Aorta (tissue), 5 donors: Measurements from ENCODE around the gene PDCD1. TPM values are rescaled to one million over a fixed set of nuclear protein-coding genes. Genes with fewer than 3 reads are reported as not detected.
"Not testable (repeated sequence)": the region's sequence is repeated elsewhere in the genome, so short reads cannot be mapped to it uniquely, and the experiment has no call there.

ENCODE experiments used
- ATAC-seq: fragments of 200-7000 bp; cut with Tn5 transposase; one replicate; pipeline ENCODE4 v1.9.1; 2022; ENCODE audit warnings: moderate library complexity; ENCODE audit not compliant: low FRiP score
- DNase-seq, 2 donors: peaks; one replicate each; pipeline ENCODE4 v3.0.0-alpha.2; 2020
- H3K27ac ChIP-seq, 2 donors: one replicate each; pipeline ENCODE4 v1.5.1; 2013; ENCODE audit warnings: low read length in 2 of 2, mild to moderate bottlenecking in 2 of 2, moderate library complexity in 2 of 2, control low read depth in 1 of 2, inconsistent platforms in 1 of 2, low read depth in 1 of 2
- H3K27me3 ChIP-seq, 2 donors: one replicate each; pipeline ENCODE4 v1.6.1; 2013; ENCODE audit warnings: control low read depth in 1 of 2, low read length in 1 of 2, mild to moderate bottlenecking in 1 of 2, moderate library complexity in 1 of 2; ENCODE audit not compliant: insufficient read depth in 2 of 2, control insufficient read depth in 1 of 2
- H3K36me3 ChIP-seq, 2 donors: one replicate each; pipeline ENCODE4 v1.6.1; 2013; ENCODE audit warnings: control low read depth in 1 of 2, low read length in 1 of 2, mild to moderate bottlenecking in 1 of 2; ENCODE audit not compliant: insufficient read depth in 2 of 2, control insufficient read depth in 1 of 2
- H3K4me1 ChIP-seq, 2 donors: one replicate each; pipeline ENCODE4 v1.6.1; 2013; ENCODE audit warnings: low read length in 2 of 2, control low read depth in 1 of 2, mild to moderate bottlenecking in 1 of 2, moderate library complexity in 1 of 2; ENCODE audit not compliant: insufficient read depth in 2 of 2, control insufficient read depth in 1 of 2
- H3K4me3 ChIP-seq, 2 donors: one replicate each; pipeline ENCODE4 v1.5.1; 2013; ENCODE audit warnings: low read length in 2 of 2, control low read depth in 1 of 2, mild to moderate bottlenecking in 1 of 2
- H3K9me3 ChIP-seq: one replicate; pipeline ENCODE4 v1.6.1; 2013; ENCODE audit warnings: mild to moderate bottlenecking, low read length; ENCODE audit not compliant: control insufficient read depth
- WGBS, 2 donors: extraction: QIAGEN DNeasy Blood & Tissue Kit; methylation state at CpG; one replicate each; pipeline ENCODE4 v1.1.7; 2013; 5-methylcytosine and 5-hydroxymethylcytosine counted together
- intact Hi-C, 2 donors: fragments of 100-400 bp; cut with DNase I; formaldehyde crosslinking; loops; one replicate each; pipeline versions ENCODE4 v1.14.2 to v1.15.0; 2022
- polyA plus RNA-seq, 2 donors: library from polyadenylated mRNA; stranded (reverse); fragments of 200-250 nt; gene quantifications; one replicate each; pipeline ENCODE4 v1.2.3, GENCODE V29; 2013
- total RNA-seq, 2 donors: library from RNA; stranded (reverse); fragmentation: NEBNext Ultra II Directional; extraction: Animal tissue kit (Norgen Biotek cat#: 25700); gene quantifications; one replicate each; pipeline ENCODE4 v1.2.1, GENCODE V29; 2021
- donor health status: healthy with polysubstance abuse.
- donor health status: Bipolar disorder and iron deficiency.
- donor health status: DM: no; HTN: no; CAD: no.
- donor health status: DM: no; HTN: no; CAD: no.
- donor health status: DM: yes; HTN: yes; CAD: no.

The PDCD1 gene
- total and polyA plus RNA-seq, 4 donors = 0.39 to 0.75 TPM; not detected in 2

DNA sequence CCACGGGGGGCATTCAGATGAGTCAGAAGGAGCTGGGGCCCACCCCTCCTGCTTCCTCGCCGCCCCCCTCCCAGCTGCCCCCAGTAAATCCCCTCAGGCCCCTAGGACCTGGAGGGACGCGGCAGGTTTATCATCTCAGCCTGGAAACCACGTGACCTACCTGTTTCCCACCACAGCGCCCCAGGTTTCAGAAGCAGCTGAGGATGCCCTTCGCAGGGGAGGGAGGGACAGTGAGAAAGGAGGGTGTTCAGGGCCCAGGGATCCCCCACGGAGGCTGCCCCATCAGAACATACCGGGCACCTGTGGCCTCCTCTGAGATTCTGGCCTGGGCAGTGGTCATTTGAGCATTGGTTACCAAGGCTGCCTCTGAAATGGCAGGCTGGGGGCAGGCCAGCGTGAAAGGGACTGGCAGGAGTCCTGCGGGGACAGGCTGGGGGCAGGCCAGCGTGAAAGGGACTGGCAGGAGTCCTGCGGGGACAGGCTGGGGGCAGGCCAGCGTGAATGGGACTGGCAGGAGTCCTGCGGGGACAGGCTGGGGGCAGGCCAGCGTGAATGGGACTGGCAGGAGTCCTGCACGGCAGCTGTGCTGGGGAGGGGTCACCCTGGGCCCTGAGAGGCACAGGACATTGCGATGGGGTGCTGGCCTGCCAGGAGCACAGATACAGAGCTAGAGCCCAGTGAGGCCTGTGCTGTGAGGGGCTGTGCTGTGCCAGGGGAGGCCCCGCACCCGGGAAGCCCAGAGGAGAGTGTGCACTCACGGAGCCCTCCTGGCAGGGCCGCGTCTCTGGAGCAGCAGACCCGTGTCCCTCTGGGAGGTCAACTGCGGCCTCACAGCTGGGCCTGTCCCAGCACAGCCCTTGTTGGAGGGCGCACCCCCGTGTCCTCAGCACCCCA, 48.1 kb downstream of the PDCD1 start:
- ATAC-seq (peak; percentile 33), DNase-seq (peak; percentile 34 to 75)
- Histone ChIP-seq H3K9me3 (no peaks in the 10 kb centered on the region), H3K36me3 (no peaks in the 10 kb centered on the region), H3K4me3 (no peak overlapping the region), H3K27ac (no peak overlapping the region), H3K4me1 (no peaks in the 10 kb centered on the region), H3K27me3 (no peaks in the 10 kb centered on the region)
- intact Hi-C loops = no loop called here
- 35 to 39% methylated on average over 21 to 28 of the region's 28 CpGs for WGBS, 2 donors

DNA sequence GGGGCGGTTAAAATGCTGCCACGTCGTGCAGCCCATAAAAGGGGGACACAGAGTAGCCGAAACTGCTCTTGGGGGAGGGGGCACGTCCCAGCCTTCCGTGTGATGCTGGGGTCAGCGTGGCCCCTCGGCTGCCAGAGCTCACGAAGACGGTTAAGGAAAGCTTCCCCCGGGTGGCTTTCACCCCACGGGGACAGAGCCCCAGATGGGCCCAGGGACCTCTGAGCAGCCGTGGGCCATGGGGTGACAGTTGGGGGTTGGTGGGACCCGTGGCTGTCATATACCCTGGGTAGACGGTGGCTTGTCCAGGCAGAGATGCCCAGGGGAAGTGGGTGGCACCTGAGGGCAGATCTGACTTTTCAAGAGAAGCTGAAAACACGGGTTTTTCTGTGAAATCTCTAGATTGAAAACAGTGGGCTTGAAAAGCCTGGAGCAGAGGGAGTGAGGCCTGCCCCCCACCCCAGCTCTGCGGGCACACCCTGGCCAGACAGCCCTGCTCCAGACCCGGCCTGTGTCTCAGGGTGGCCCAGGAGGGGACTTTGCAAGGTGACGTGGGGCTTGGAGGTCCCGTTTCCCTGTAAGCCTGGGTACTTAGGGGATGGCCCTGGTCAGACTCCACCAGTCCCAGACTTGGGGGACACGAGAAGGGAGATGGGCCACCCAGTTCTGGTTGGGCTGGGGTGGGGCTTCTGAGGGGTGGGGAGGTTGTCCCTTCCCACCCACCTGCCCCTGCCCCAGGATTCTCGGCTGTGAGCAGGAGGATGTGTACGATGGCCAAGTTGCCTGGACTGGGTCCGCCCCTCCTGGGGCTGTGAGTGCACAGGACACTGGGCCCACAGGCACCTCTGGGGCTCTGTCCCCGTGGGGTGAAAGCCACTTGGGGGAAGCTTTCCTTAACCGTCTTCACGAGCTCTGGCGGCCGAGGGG, 49.0 kb downstream of the PDCD1 start:
- WGBS, 2 donors = 88 to 89% methylated on average over 29 of the region's 29 CpGs
- no peaks in the 10 kb centered on the region for H3K4me1 ChIP-seq
- ATAC-seq = no peak
- H3K9me3 ChIP-seq = no peaks in the 10 kb centered on the region
- no peaks in the 10 kb centered on the region for H3K27me3 ChIP-seq
- DNase-seq = peak in 1 of 2 donors; percentile 69
- H3K36me3 ChIP-seq = no peaks in the 10 kb centered on the region
- H3K27ac ChIP-seq = no peak overlapping the region
- H3K4me3 ChIP-seq = no peak overlapping the region
- intact Hi-C loops = no loop called here

DNA sequence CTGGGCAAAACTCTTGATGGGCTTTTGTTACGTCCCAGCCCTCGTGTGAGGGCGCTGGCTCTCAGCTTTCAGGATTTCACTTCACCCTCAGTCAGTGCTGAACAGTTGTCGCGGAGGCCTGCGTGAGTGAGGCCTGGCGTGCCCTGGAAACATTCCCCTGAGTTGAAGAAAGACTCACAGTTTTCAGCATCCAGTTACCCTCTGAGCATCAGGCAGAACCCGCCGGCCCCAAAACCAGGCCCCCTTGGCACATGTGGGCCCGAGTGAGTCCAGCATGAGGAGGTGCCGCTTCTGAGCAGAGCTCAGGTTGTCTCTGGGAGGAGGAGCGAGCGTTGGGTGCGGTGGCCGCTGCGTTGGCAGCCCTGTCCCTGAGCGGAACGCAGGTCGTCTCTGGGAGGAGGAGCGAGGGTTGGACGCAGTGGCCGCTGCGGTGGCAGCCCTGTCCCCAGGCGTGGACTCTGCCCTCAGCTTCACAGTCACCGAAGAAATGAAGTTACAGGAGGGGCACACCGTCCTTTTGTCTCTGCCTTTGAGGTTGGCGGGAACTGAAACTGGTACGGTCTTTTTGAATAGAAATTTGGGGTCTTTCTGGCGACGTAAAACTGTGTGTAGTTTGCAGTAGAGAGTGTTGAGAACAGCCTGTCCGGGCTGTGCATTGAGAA, 49.8 kb downstream of the PDCD1 start, which contains the start of gene NEU4:
Gene NEU4 (plus strand): TSS at position 473 of the 662 bp plus-strand sequence. CDS start 5,292 bp downstream, outside the sequence.
- H3K4me3 ChIP-seq = no peak within 1 kb of the TSS
- no peaks in the 10 kb centered on the region for H3K9me3 ChIP-seq
- no peaks in the 10 kb centered on the region for H3K36me3 ChIP-seq
- ATAC-seq (no peak), DNase-seq (peak in 1 of 2 donors; percentile 69)
- no peak within 1 kb of the TSS for H3K27ac ChIP-seq
- WGBS, 2 donors = 90% methylated on average over 31 of the region's 31 CpGs
- intact Hi-C loops = no loop called here
- H3K27me3 ChIP-seq = no peaks in the 10 kb centered on the region
- no peaks in the 10 kb centered on the region for H3K4me1 ChIP-seq

DNA sequence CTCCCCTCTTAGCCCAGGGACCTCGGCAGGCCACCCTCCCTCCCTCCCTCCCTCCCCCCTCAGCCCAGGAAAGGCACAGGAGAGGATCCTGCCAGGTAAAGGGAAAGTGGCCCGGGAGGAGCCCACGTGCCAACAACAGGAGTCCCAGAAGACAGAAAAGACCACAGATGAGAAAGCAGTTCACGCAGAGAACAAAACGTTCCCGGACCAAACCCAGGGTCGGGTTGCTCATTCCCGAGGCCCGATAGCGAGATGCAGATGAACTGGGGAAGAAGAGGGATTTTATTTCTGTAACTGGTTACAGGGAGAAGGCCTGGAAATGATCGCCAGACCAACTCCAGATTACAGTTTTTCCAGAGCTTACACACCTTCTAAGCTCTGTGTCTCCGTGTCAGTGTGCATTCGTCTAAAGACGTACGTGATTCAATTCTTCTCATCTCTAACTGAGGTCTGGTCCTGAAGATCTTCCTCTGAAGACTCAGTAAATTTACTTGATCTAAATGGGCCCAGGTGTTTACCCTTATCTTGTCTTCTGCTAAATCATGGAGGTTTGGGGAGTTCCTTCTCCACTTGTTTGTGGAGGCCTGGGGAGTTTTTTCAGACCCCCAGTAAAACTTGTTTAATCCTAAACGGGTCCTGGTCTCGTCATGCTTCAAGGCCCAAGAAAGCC, 50.5 kb downstream of the PDCD1 start:
- DNase-seq (peak in 1 of 2 donors; percentile 42), ATAC-seq (no peak)
- WGBS, 2 donors = 88 to 89% methylated on average over 16 to 17 of the region's 17 CpGs
- Histone ChIP-seq H3K4me1 (no peaks in the 10 kb centered on the region), H3K27me3 (no peaks in the 10 kb centered on the region), H3K9me3 (no peaks in the 10 kb centered on the region), H3K27ac (no peak overlapping the region), H3K4me3 (no peak overlapping the region), H3K36me3 (no peaks in the 10 kb centered on the region)
- intact Hi-C loops = no loop called here

DNA sequence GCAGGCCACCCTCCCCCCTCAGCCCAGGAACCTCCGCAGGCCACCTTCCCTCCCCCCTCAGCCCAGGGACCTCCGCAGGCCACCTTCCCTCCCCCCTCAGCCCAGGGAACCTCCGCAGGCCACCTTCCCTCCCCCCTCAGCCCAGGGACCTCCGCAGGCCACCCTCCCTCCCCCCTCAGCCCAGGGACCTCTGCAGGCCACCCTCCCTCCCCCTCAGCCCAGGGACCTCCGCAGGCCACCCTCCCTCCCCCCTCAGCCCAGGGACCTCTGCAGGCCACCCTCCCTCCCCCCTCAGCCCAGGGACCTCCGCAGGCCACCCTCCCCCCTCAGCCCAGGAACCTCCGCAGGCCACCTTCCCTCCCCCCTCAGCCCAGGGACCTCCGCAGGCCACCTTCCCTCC, 52.5 kb downstream of the PDCD1 start:
- intact Hi-C loops, H3K9me3 ChIP-seq, H3K27me3 ChIP-seq, H3K4me3 ChIP-seq, H3K36me3 ChIP-seq, DNase-seq, H3K4me1 ChIP-seq, ATAC-seq, H3K27ac ChIP-seq: not testable (repeated sequence)
- 40% methylated on average over 3 of the region's 8 CpGs; no CpG with 5 or more reads in 1 of the 2 donors for WGBS, 2 donors

DNA sequence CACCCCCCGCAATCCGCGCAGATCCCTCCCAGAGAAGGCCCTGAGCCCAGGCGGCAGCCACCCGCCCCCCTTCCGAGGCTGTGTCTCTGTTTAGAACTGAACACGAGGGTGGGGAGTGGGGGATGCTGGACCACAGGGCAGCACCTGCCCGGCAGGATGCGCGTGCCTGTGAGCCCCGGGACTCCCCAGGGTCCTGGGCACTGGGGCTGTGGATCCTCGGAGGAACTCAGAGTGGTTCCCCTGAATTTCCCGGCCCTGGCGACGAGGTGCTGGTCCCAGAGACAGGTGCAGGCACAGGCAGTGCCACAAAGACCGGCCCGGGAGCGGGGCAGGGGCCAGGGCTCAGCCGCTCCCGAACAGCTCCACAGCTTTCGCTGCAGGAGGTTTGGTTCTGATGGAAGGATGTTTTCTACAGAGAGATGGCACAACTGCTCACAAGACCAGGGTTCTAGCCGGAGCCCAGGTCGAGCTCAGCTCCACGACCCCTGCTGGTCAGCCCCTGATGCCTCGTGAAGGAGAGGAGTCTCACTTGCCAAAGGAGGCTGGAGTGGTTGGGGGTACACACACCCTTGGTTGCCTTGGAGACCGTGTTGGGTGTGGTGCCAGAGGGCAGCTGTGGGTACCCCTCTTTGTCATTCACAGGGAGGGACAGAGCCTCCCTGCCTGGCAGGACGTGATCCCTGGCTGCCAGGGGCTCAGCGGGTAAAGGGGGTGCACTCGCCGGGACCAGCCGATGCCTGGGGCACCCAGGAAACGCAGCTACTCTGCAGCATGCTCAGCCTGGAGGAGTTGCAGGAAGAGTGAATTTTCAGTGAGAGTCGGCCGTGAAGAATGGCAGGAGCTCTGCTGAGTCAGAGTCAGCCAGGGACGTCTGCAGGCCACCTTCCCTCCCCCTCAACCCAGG, 54.1 kb downstream of the PDCD1 start:
- no peaks in the 10 kb centered on the region for H3K4me1 ChIP-seq
- ATAC-seq (peak; percentile 27), DNase-seq (peak; percentile 43 to 75)
- H3K27me3 ChIP-seq = no peaks in the 10 kb centered on the region
- H3K4me3 ChIP-seq = no peak overlapping the region
- no peaks in the 10 kb centered on the region for H3K9me3 ChIP-seq
- 17 to 30% methylated on average over 35 of the region's 35 CpGs for WGBS, 2 donors
- no peaks in the 10 kb centered on the region for H3K36me3 ChIP-seq
- intact Hi-C loops = no loop called here
- no peak overlapping the region for H3K27ac ChIP-seq

DNA sequence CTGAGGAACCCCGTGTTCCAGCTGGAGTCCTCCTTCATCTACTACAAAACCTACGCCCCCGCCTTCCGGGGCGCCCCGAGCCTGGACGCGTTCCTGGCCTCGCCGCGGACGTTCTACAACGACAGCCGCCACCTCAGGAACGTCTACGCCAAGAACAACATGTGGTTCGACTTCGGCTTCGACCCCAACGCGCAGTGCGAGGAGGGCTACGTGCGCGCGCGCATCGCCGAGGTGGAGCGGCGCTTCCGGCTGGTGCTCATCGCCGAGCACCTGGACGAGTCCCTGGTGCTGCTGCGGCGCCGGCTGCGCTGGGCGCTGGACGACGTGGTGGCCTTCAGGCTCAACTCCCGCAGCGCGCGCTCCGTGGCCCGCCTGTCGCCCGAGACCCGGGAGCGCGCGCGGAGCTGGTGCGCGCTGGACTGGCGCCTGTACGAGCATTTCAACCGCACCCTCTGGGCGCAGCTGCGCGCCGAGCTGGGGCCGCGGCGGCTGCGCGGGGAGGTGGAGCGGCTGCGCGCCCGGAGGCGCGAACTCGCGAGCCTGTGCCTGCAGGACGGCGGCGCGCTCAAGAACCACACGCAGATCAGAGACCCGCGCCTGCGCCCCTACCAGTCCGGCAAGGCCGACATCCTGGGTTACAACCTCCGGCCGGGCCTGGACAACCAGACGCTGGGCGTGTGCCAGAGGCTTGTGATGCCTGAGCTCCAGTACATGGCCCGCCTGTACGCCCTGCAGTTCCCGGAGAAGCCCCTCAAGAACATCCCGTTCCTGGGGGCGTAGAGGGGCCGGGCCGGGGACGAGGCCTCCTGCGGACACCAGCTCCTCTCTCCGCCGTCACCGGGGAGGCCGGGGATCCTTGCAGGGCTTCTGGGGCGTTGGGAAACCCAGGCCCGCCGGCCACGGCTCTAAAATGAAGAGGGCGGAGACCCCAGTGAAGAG, 55.0 kb downstream of the PDCD1 start:
- intact Hi-C loops = no loop called here
- no peak overlapping the region for H3K27ac ChIP-seq
- ATAC-seq = peak; percentile 52
- peak overlapping the region; percentile 12 to 30 for H3K4me3 ChIP-seq
- H3K27me3 ChIP-seq = no peaks in the 10 kb centered on the region
- no peaks in the 10 kb centered on the region for H3K4me1 ChIP-seq
- 1 to 2% methylated on average over 103 to 109 of the region's 109 CpGs for WGBS, 2 donors
- no peaks in the 10 kb centered on the region for H3K9me3 ChIP-seq
- H3K36me3 ChIP-seq = no peaks in the 10 kb centered on the region
- peak; percentile 66 to 86 for DNase-seq
